HT1080 (cell line): ENCODE results near the gene NEK4. TPM values are rescaled to one million over a fixed set of nuclear protein-coding genes. Genes with fewer than 3 reads are reported as not detected.
A peak's percentile ranks its signal among the peaks of the same experiment; 100 is the strongest.
"Not testable (repeated sequence)": the region's sequence is repeated elsewhere in the genome, so short reads cannot be mapped to it uniquely, and the experiment has no call there.

Experiments used
- DNase-seq: peaks from one replicate; pipeline ENCODE4 v3.0.0-alpha.2; 2015; ENCODE audit warnings: low read depth
- total RNA-seq: library from RNA; depleted of rRNA; stranded (reverse); fragments of >200 nt; shearing (Covaris generic); gene quantifications from 2 replicates; pipeline ENCODE4 v1.2.3, GENCODE V29; 2014

The NEK4 gene
- total RNA-seq, 1 experiment from 2014 or later, result 25.9 TPM

GRCh38 chr3:52743152-52743551, 27.6 kb downstream of the NEK4 start:
- DNase-seq, result no peak

GRCh38 chr3:52742418-52743041, 28.2 kb downstream of the NEK4 start:
- DNase-seq, result peak; percentile 21

GRCh38 chr3:52739730-52740129, 31.0 kb downstream of the NEK4 start:
- no peak for DNase-seq

GRCh38 chr3:52733256-52733891, 37.4 kb downstream of the NEK4 start:
- DNase-seq, result no peak

- no peak for DNase-seq
Measured at GRCh38 chr3:52731590-52731989, 39.1 kb downstream of the NEK4 start.

- DNase-seq, result no peak
Measured at GRCh38 chr3:52730681-52731080, 40.1 kb downstream of the NEK4 start.

GRCh38 chr3:52728753-52729152, 42.0 kb downstream of the NEK4 start:
- not testable (repeated sequence) for DNase-seq

- no peak for DNase-seq
Measured at GRCh38 chr3:52724511-52724910, 46.2 kb downstream of the NEK4 start.

- DNase-seq, result no peak
Measured at GRCh38 chr3:52723935-52724334, 46.8 kb downstream of the NEK4 start.

GRCh38 chr3:52722491-52722890, 48.2 kb downstream of the NEK4 start:
- DNase-seq, result no peak

GRCh38 chr3:52721730-52722008, 49.1 kb downstream of the NEK4 start:
- no peak for DNase-seq

GRCh38 chr3:52721002-52721729, 49.6 kb downstream of the NEK4 start:
- DNase-seq, result no peak

- no peak for DNase-seq
Measured at GRCh38 chr3:52719618-52720017, 51.1 kb downstream of the NEK4 start.

- no peak for DNase-seq
Measured at GRCh38 chr3:52715714-52716305, 54.9 kb downstream of the NEK4 start.

GRCh38 chr3:52714335-52715302, 56.1 kb downstream of the NEK4 start:
- DNase-seq, result no peak

GRCh38 chr3:52712291-52713212, 58.2 kb downstream of the NEK4 start:
- no peak for DNase-seq

- DNase-seq, result no peak
Measured at GRCh38 chr3:52710512-52710911, 60.2 kb downstream of the NEK4 start.

- DNase-seq, result no peak
Measured at GRCh38 chr3:52707585-52707984, 63.2 kb downstream of the NEK4 start.

GRCh38 chr3:52705688-52706686, 64.8 kb downstream of the NEK4 start, which contains the start of the genes GLT8D1 and SPCS1:
Gene GLT8D1 (minus strand): TSS chr3:52705791. CDS start chr3:52700460, 5,331 bp downstream.
Gene SPCS1 (plus strand): TSS chr3:52706106. CDS start chr3:52706247, 141 bp downstream.
- DNase-seq, result peak; percentile 83
